HepG2 (cell line): ENCODE measurements around the gene POLR1G. TPM values are rescaled to one million over a fixed set of nuclear protein-coding genes. Genes with fewer than 3 reads are reported as not detected.

Experiments
- BCL6 ChIP-seq: IDR thresholded peaks from 2 replicates; pipeline ENCODE4 v1.6.1; 2016; ENCODE audit warnings: missing genetic modification reagents, missing compliant biosample characterization
- CBFB ChIP-seq: sonication (generic); formaldehyde crosslinking; IDR thresholded peaks from 2 replicates; pipeline ENCODE4 v1.4.0; 2020; ENCODE audit warnings: missing genetic modification reagents
- MYC ChIP-seq: sonication (generic); formaldehyde crosslinking; IDR thresholded peaks from 2 replicates; pipeline ENCODE4 v1.9.0; 2021; ENCODE audit warnings: missing genetic modification reagents, borderline replicate concordance
- NFIB ChIP-seq: sonication (generic); formaldehyde crosslinking; IDR thresholded peaks from 2 replicates; pipeline ENCODE4 v1.9.0; 2021; ENCODE audit warnings: missing genetic modification reagents, mild to moderate bottlenecking, borderline replicate concordance
- NFRKB ChIP-seq: fragments of 450-650 bp; IDR thresholded peaks from 2 replicates; pipeline ENCODE4 v1.6.1; 2017
- NR2F2 ChIP-seq: IDR thresholded peaks from 2 replicates; pipeline ENCODE4 v1.6.1; 2012; ENCODE audit warnings: low read depth, inconsistent platforms, borderline replicate concordance
- PHF20 ChIP-seq: sonication (generic); formaldehyde crosslinking; IDR thresholded peaks from 2 replicates; pipeline ENCODE4 v1.5.0; 2020; ENCODE audit warnings: mild to moderate bottlenecking, missing genetic modification reagents
- PHF8 ChIP-seq: sonication (generic); formaldehyde crosslinking; IDR thresholded peaks from 2 replicates; pipeline ENCODE4 v1.5.0; 2020; ENCODE audit warnings: missing genetic modification reagents
- RAD21 ChIP-seq: fragments of 450-650 bp; formaldehyde crosslinking; IDR thresholded peaks from 2 replicates; pipeline ENCODE4 v1.5.0; 2020; ENCODE audit warnings: mild to moderate bottlenecking
- SOX5 ChIP-seq: IDR thresholded peaks from 2 replicates; pipeline ENCODE4 v1.6.1; 2016; ENCODE audit warnings: borderline replicate concordance
- TCF12 ChIP-seq, 2 experiments: fragments of 450-650 bp in 1 of 2; sonication (generic) in 1 of 2; formaldehyde crosslinking in 1 of 2; IDR thresholded peaks; 2 replicates each; pipeline versions ENCODE4 v1.6.1 to v1.8.0; 2017 to 2022; ENCODE audit warnings: antibody characterized with exemption in 1 of 2, mild to moderate bottlenecking in 1 of 2, missing genetic modification reagents in 1 of 2, moderate library complexity in 1 of 2
- ZEB1 ChIP-seq: IDR thresholded peaks from 2 replicates; pipeline ENCODE4 v1.6.1; 2012; ENCODE audit warnings: mild to moderate bottlenecking, low read depth, inconsistent platforms; ENCODE audit not compliant: insufficient replicate concordance
- ZFAT ChIP-seq: sonication (generic); formaldehyde crosslinking; conservative IDR thresholded peaks from 2 replicates; pipeline ENCODE4 v1.8.1; 2023; ENCODE audit warnings: missing genetic modification reagents, inconsistent platforms
- ZMAT3 ChIP-seq: sonication (generic); formaldehyde crosslinking; conservative IDR thresholded peaks from 2 replicates; pipeline ENCODE4 v1.7.0; 2021; ENCODE audit warnings: missing genetic modification reagents
- ZNF121 ChIP-seq: sonication (generic); formaldehyde crosslinking; IDR thresholded peaks from 2 replicates; pipeline ENCODE4 v1.5.0; 2020; ENCODE audit warnings: mild to moderate bottlenecking, missing genetic modification reagents
- ZNF230 ChIP-seq: sonication (generic); formaldehyde crosslinking; IDR thresholded peaks from 2 replicates; pipeline ENCODE4 v1.4.0; 2020; ENCODE audit warnings: mild to moderate bottlenecking, missing genetic modification reagents
- ZNF282 ChIP-seq: fragments of 450-650 bp; IDR thresholded peaks from 2 replicates; pipeline ENCODE4 v1.6.1; 2018; ENCODE audit not compliant: partially characterized antibody
- ZNF660 ChIP-seq: sonication (generic); formaldehyde crosslinking; IDR thresholded peaks from 2 replicates; pipeline ENCODE4 v1.5.1; 2020; ENCODE audit warnings: mild to moderate bottlenecking, low read depth, missing genetic modification reagents, borderline replicate concordance
- ZNF678 ChIP-seq: sonication (generic); formaldehyde crosslinking; IDR thresholded peaks from 2 replicates; pipeline ENCODE4 v1.4.0; 2020; ENCODE audit warnings: mild to moderate bottlenecking, missing genetic modification reagents
- ZNF724P ChIP-seq: sonication (generic); formaldehyde crosslinking; IDR thresholded peaks from 2 replicates; pipeline ENCODE4 v1.8.0; 2022; ENCODE audit warnings: missing genetic modification reagents, borderline replicate concordance
- ZNF83 ChIP-seq: sonication (generic); formaldehyde crosslinking; IDR thresholded peaks from 2 replicates; pipeline ENCODE4 v1.4.0; 2020; ENCODE audit warnings: missing genetic modification reagents, mild to moderate bottlenecking, borderline replicate concordance
- polyA plus RNA-seq, 8 experiments: library from polyadenylated mRNA; depleted of rRNA in 3 of 8; stranded (reverse) in 7 of 8; unstranded in 1 of 8; fragments of >200 nt; fragmentation: Illumina TruSeq in 4 of 8; extraction: Trizol in 4 of 8; gene quantifications; 2 replicates each; pipeline versions ENCODE4 v1.2.1 to v1.2.3, GENCODE V29; 2011 to 2016; ENCODE audit warnings: low read depth in 4 of 8, missing spikeins in 1 of 8, mixed read lengths in 1 of 8; ENCODE audit not compliant: insufficient read depth in 1 of 8
- total RNA-seq, 5 experiments: library from RNA; depleted of rRNA; stranded (reverse); fragments of >200 nt; fragmentation: Illumina TruSeq; extraction: Trizol; gene quantifications; 2 replicates each; pipeline ENCODE4 v1.2.3, GENCODE V29; 2016; ENCODE audit warnings: low read depth in 1 of 5
- TF ChIP-seq, protein P1 (sequence below): sonication (generic); formaldehyde crosslinking; IDR thresholded peaks from 2 replicates; pipeline ENCODE4 v1.5.0; 2020; ENCODE audit warnings: mild to moderate bottlenecking, missing genetic modification reagents, borderline replicate concordance
- TF ChIP-seq, protein P2 (sequence below): sonication (generic); formaldehyde crosslinking; IDR thresholded peaks from 2 replicates; pipeline ENCODE4 v1.4.0; 2020; ENCODE audit warnings: missing genetic modification reagents
- TF ChIP-seq, protein P3 (sequence below): IDR thresholded peaks from 2 replicates; pipeline ENCODE4 v1.6.1; 2016
- TF ChIP-seq, protein P4 (sequence below), 2 experiments: sonication (generic) in 1 of 2; formaldehyde crosslinking in 1 of 2; IDR thresholded peaks; 2 replicates each; pipeline versions ENCODE4 v1.4.0 to v1.6.1; 2018 to 2020; ENCODE audit warnings: missing genetic modification reagents in 2 of 2, borderline replicate concordance in 1 of 2, low read depth in 1 of 2, mild to moderate bottlenecking in 1 of 2, missing biosample characterization in 1 of 2

Gene POLR1G
- total and polyA plus RNA-seq, 2 of the 13 experiments (the other 11 are each of a cell fraction or from before 2014, with no cell fraction given), result 3.5 to 20.8 TPM

DNA sequence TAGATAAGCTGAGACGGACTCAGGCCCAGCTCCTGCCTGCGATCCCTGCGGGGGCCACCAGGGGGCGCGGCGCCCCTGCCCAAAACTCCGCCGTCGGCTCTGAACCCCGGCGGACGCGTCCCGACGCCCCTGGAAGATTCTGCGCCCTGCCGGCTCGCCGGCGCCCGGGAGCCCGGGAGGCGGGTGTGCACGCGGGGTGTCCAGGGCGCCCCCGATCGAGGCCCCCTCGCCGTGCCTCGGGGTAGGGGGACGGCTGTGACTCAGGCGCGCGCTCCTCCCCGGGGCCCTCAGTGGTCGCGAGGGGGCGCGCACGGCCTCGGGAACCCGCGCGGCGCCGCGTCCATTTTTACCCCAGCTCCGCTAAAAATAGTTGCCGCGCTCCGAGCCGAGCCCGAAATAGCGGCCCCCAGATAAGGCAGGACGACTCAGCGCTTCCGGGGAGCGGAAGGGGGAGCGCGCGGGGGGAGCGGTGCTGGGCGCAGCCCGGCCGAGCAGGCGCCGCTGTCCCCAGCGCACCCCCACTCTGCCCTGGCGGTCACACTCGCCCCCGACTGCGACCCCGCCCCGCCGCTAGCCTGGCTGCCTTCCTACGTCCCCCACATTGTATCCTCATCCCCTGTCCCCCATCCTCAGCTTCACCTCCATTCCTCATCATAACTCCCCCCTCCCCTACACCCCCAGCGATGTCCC, 33.3 kb downstream of the POLR1G start (continued):
- TF ChIP-seq, protein P1, sequence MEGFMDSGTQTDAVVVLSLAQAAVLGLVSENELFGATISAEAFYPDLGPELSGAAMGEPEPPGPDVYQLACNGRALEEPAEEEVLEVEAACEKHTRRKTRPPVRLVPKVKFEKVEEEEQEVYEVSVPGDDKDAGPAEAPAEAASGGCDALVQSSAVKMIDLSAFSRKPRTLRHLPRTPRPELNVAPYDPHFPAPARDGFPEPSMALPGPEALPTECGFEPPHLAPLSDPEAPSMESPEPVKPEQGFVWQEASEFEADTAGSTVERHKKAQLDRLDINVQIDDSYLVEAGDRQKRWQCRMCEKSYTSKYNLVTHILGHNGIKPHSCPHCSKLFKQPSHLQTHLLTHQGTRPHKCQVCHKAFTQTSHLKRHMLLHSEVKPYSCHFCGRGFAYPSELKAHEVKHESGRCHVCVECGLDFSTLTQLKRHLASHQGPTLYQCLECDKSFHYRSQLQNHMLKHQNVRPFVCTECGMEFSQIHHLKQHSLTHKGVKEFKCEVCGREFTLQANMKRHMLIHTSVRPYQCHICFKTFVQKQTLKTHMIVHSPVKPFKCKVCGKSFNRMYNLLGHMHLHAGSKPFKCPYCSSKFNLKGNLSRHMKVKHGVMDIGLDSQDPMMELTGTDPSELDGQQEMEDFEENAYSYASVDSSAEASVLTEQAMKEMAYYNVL (CRISPR knock-in tag), result no peak
- TF ChIP-seq, protein P2, sequence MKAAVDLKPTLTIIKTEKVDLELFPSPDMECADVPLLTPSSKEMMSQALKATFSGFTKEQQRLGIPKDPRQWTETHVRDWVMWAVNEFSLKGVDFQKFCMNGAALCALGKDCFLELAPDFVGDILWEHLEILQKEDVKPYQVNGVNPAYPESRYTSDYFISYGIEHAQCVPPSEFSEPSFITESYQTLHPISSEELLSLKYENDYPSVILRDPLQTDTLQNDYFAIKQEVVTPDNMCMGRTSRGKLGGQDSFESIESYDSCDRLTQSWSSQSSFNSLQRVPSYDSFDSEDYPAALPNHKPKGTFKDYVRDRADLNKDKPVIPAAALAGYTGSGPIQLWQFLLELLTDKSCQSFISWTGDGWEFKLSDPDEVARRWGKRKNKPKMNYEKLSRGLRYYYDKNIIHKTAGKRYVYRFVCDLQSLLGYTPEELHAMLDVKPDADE (CRISPR knock-in tag), result no peak
- TF ChIP-seq TCF12 (IDR thresholded peaks at IDR 0.05) (no peak), TCF12 (CRISPR knock-in tag; IDR thresholded peaks at IDR 0.05) (no peak), CBFB (CRISPR knock-in tag) (no peak), ZNF121 (CRISPR knock-in tag) (no peak), ZNF678 (CRISPR knock-in tag) (no peak), NFIB (CRISPR knock-in tag) (no peak), PHF8 (CRISPR knock-in tag) (no peak), BCL6 (CRISPR knock-in tag) (no peak), RAD21 (CRISPR knock-in tag) (peak; percentile 98), ZNF282 (no peak), PHF20 (no peak), ZMAT3 (CRISPR knock-in tag) (no peak), ZNF660 (CRISPR knock-in tag) (no peak), NFRKB (no peak), MYC (CRISPR knock-in tag) (peak; percentile 50; the same call in 1 of the 2 replicates), SOX5 (CRISPR knock-in tag) (peak; percentile 39; the same call in 1 of the 2 replicates), ZEB1 (no peak), ZNF230 (CRISPR knock-in tag) (no peak), NR2F2 (no peak), ZNF724P (no peak), ZFAT (no peak), ZNF83 (no peak)
- TF ChIP-seq, protein P3, sequence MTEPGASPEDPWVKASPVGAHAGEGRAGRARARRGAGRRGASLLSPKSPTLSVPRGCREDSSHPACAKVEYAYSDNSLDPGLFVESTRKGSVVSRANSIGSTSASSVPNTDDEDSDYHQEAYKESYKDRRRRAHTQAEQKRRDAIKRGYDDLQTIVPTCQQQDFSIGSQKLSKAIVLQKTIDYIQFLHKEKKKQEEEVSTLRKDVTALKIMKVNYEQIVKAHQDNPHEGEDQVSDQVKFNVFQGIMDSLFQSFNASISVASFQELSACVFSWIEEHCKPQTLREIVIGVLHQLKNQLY (CRISPR knock-in tag), result no peak
- TF ChIP-seq, protein P4, sequence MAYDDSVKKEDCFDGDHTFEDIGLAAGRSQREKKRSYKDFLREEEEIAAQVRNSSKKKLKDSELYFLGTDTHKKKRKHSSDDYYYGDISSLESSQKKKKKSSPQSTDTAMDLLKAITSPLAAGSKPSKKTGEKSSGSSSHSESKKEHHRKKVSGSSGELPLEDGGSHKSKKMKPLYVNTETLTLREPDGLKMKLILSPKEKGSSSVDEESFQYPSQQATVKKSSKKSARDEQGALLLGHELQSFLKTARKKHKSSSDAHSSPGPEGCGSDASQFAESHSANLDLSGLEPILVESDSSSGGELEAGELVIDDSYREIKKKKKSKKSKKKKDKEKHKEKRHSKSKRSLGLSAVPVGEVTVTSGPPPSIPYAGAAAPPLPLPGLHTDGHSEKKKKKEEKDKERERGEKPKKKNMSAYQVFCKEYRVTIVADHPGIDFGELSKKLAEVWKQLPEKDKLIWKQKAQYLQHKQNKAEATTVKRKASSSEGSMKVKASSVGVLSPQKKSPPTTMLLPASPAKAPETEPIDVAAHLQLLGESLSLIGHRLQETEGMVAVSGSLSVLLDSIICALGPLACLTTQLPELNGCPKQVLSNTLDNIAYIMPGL (CRISPR knock-in tag; IDR thresholded peaks at IDR 0.05; ENCODE audit: borderline replicate concordance in 1 of 2, low read depth in 1 of 2), result peak; percentile 89 to 94
